CD4-positive, alpha-beta T cell treated with Interleukin-15 for 4 hours (primary cell): ENCODE data around the gene PDGFB.

Experiments
- DNase-seq: peaks from one replicate; pipeline ENCODE4 v3.0.0-alpha.2; 2020; ENCODE audit warnings: low spot score

PDGFB gene

GRCh38 chr22:39244496-39245129, at the start of gene PDGFB:
Gene PDGFB (minus strand): TSS chr22:39244982. CDS start chr22:39243963, 1,019 bp downstream.
- DNase-seq = peak; percentile 26

GRCh38 chr22:39293766-39294368, 49.1 kb upstream of the PDGFB start:
- no peak for DNase-seq

- peak; percentile 17 for DNase-seq
These were observed 47.8 kb upstream of the PDGFB start for GRCh38 chr22:39292561-39293074.

GRCh38 chr22:39292031-39292462, 47.3 kb upstream of the PDGFB start:
- no peak for DNase-seq

GRCh38 chr22:39291523-39291922, 46.7 kb upstream of the PDGFB start:
- no peak for DNase-seq

GRCh38 chr22:39290724-39291161, 46.0 kb upstream of the PDGFB start:
- no peak for DNase-seq

- no peak for DNase-seq
These were observed 45.4 kb upstream of the PDGFB start for GRCh38 chr22:39289975-39290720.

- no peak for DNase-seq
These were observed 44.8 kb upstream of the PDGFB start for GRCh38 chr22:39289533-39289932.

- DNase-seq = no peak
These were observed 43.5 kb upstream of the PDGFB start for GRCh38 chr22:39288135-39288898.

GRCh38 chr22:39287076-39287725, 42.4 kb upstream of the PDGFB start:
- DNase-seq = no peak

GRCh38 chr22:39284983-39285382, 40.2 kb upstream of the PDGFB start:
- DNase-seq = no peak

GRCh38 chr22:39284142-39284980, 39.6 kb upstream of the PDGFB start:
- no peak for DNase-seq

GRCh38 chr22:39283322-39284141, 38.8 kb upstream of the PDGFB start:
- DNase-seq = no peak

GRCh38 chr22:39282645-39283321, 38.0 kb upstream of the PDGFB start:
- DNase-seq = no peak

- DNase-seq = no peak
These were observed 36.3 kb upstream of the PDGFB start for GRCh38 chr22:39281126-39281525.

GRCh38 chr22:39280250-39280649, 35.5 kb upstream of the PDGFB start:
- DNase-seq = no peak

GRCh38 chr22:39279170-39279850, 34.5 kb upstream of the PDGFB start:
- DNase-seq = no peak

- no peak for DNase-seq
These were observed 33.3 kb upstream of the PDGFB start for GRCh38 chr22:39278040-39278439.
